ENCODE data around the gene MAGI2.

- TF ChIP-seq CTCF (IDR thresholded peaks at IDR 0.05) (no peak), POLR2A (IDR thresholded peaks at IDR 0.05) (no peak)
Observed at GRCh38 chr7:78970440-78970916, 483.0 kb downstream of the MAGI2 start.
